Stomach (tissue), 4 donors: ENCODE measurements around the gene THTPA.

ENCODE experiments used
- CTCF ChIP-seq, 7 experiments: fragments of 450-650 bp in 4 of 7; fragments of 200-600 bp in 3 of 7; sonication (generic) in 3 of 7; IDR thresholded peaks; one replicate each; pipeline ENCODE4 v1.5.1; 2016 to 2019; ENCODE audit warnings: antibody characterized with exemption in 7 of 7, control low read depth in 2 of 7, mild to moderate bottlenecking in 1 of 7
- EP300 ChIP-seq: sonication (generic); formaldehyde crosslinking; IDR thresholded peaks from one replicate; pipeline ENCODE4 v1.6.1; 2017; ENCODE audit warnings: antibody characterized with exemption
- POLR2A ChIP-seq, 4 donors: fragments of 450-650 bp; IDR thresholded peaks; one replicate each; pipeline ENCODE4 v1.6.1; 2016; ENCODE audit warnings: antibody characterized with exemption in 4 of 4, control low read depth in 2 of 4, mild to moderate bottlenecking in 1 of 4, moderate library complexity in 1 of 4

- no peak for TF ChIP-seq CTCF (IDR thresholded peaks at IDR 0.05)
- TF ChIP-seq POLR2A (IDR thresholded peaks at IDR 0.05) = no peak
- TF ChIP-seq EP300 = no peak
Observed at GRCh38 chr14:23563473-23564180, 7.6 kb downstream of the THTPA start.
